ENCODE results near the gene THSD4.

GRCh38 chr15:71409541-71409940 is 294.3 kb downstream of the THSD4 start:
- TF ChIP-seq CTCF (IDR thresholded peaks at IDR 0.05; ENCODE audit: control extremely low read depth in 1 of 3, insufficient read depth in 1 of 3, low read depth in 1 of 3, low read length in 3 of 3): no peak
- no peak for TF ChIP-seq EGR1 (IDR thresholded peaks at IDR 0.05; ENCODE audit: borderline replicate concordance, low read depth, low read length)
- no peak for TF ChIP-seq POLR2AphosphoS5 (IDR thresholded peaks at IDR 0.05; ENCODE audit: low read depth, low read length)
- TF ChIP-seq RAD21 (IDR thresholded peaks at IDR 0.05 in 1 of 2, conservative IDR thresholded peaks at IDR 0.05 in 1 of 2; ENCODE audit: low read depth in 2 of 2, low read length in 2 of 2): no peak
- TF ChIP-seq MAFK (IDR thresholded peaks at IDR 0.05; ENCODE audit: low read depth, low read length): no peak
- no peak for TF ChIP-seq BCL11A (IDR thresholded peaks at IDR 0.05; ENCODE audit: low read depth in 2 of 2, low read length in 2 of 2)

Data from H1 (cell line).